Ascending aorta (tissue), 2 donors: ENCODE results near the gene ABL1. TPM values are rescaled to one million over a fixed set of nuclear protein-coding genes. Genes with fewer than 3 reads are reported as not detected.
A peak's percentile ranks its signal among the peaks of the same experiment; 100 is the strongest.

ENCODE experiments used
- DNase-seq, 2 donors: peaks; one replicate each; pipeline ENCODE4 v3.0.0-alpha.2; 2019; ENCODE audit warnings: low spot score in 2 of 2
- H3K27ac ChIP-seq, 2 donors: fragments of 200-600 bp; sonication (generic); one replicate each; pipeline ENCODE4 v1.5.1; 2016 to 2017; ENCODE audit warnings: mild to moderate bottlenecking in 1 of 2
- H3K27me3 ChIP-seq: fragments of 200-600 bp; sonication (generic); one replicate; pipeline ENCODE4 v1.5.1; 2017
- H3K36me3 ChIP-seq, 2 donors: fragments of 200-600 bp; sonication (generic); one replicate each; pipeline ENCODE4 v1.5.1; 2016
- H3K4me1 ChIP-seq, 2 donors: fragments of 200-600 bp; sonication (generic); one replicate each; pipeline ENCODE4 v1.5.1; 2016 to 2017; ENCODE audit warnings: mild to moderate bottlenecking in 1 of 2
- H3K4me3 ChIP-seq, 2 donors: fragments of 200-600 bp; sonication (generic); one replicate each; pipeline ENCODE4 v1.5.1; 2016 to 2017; ENCODE audit warnings: mild to moderate bottlenecking in 1 of 2
- H3K9me3 ChIP-seq, 2 donors: fragments of 200-600 bp; sonication (generic); one replicate each; pipeline ENCODE4 v1.5.1; 2016
- intact Hi-C: fragments of 100-400 bp; cut with DNase I; formaldehyde crosslinking; loops from one replicate; pipeline ENCODE4 v1.15.1; 2023
- total RNA-seq: library from RNA; depleted of rRNA; stranded (reverse); fragments of >200 nt; gene quantifications from one replicate; pipeline ENCODE4 v1.1.0, GENCODE V29; 2016
- TF ChIP-seq, protein P1 (sequence below), 3 experiments: fragments of 200-600 bp in 2 of 3; fragments of 450-650 bp in 1 of 3; sonication (generic) in 2 of 3; IDR thresholded peaks; one replicate each; pipeline ENCODE4 v1.5.1; 2016 to 2019; ENCODE audit warnings: antibody characterized with exemption in 3 of 3, mild to moderate bottlenecking in 1 of 3, moderate library complexity in 1 of 3

The ABL1 gene
- total RNA-seq, 1 donor from 2014 or later = 99.1 TPM

DNA sequence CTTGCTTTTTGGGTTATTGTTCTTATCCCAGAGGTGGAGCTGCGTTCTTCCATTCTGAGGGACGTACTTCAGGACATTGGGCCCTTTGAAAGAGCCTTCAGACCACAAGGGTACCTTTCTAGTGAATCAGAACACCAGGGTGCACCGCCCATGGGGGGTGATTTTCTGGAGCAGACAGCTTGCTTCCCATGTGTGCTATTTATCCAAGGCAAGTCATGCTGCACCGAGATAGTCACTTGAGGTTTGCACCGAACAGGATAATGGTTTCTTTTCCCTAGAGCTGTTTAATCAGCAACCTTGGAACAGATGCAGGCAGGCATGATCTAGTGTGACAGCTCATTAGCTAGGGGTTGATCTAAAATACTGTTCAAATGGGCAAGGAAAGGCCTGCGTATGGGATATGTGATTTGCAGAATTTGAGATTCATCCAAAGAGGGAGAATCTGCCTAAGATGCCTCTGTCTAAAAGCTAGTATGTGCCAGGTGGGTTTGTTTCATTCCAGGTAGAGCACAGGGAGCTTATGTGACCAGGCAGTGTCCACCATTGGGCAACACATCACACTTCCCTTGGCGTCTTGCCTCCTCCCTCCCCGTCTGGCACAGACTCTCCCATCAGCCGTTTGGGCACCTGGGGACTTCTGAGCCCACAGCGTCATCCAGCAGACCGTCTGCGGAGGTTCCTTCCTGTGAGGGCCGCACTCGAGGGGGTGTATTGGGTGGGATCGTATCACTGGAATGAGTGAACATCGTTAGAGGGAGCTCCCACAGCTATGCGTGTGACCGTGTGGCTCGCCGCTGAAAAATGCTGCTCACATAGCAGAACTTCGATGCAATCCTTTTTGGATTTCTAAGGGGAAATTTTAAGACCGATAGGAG is 23.0 kb downstream of the ABL1 start:
- Histone ChIP-seq H3K27ac (peak overlapping the region; percentile 77 to 80), H3K4me1 (peaks cover 17 to 42% of the 10 kb centered on the region in 2 donors), H3K36me3 (peaks cover 32 to 39% of the 10 kb centered on the region in 2 donors), H3K27me3 (no peaks in the 10 kb centered on the region), H3K9me3 (no peaks in the 10 kb centered on the region), H3K4me3 (peak overlapping the region in 1 of 2 donors; percentile 26)
- TF ChIP-seq, protein P1, sequence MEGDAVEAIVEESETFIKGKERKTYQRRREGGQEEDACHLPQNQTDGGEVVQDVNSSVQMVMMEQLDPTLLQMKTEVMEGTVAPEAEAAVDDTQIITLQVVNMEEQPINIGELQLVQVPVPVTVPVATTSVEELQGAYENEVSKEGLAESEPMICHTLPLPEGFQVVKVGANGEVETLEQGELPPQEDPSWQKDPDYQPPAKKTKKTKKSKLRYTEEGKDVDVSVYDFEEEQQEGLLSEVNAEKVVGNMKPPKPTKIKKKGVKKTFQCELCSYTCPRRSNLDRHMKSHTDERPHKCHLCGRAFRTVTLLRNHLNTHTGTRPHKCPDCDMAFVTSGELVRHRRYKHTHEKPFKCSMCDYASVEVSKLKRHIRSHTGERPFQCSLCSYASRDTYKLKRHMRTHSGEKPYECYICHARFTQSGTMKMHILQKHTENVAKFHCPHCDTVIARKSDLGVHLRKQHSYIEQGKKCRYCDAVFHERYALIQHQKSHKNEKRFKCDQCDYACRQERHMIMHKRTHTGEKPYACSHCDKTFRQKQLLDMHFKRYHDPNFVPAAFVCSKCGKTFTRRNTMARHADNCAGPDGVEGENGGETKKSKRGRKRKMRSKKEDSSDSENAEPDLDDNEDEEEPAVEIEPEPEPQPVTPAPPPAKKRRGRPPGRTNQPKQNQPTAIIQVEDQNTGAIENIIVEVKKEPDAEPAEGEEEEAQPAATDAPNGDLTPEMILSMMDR (IDR thresholded peaks at IDR 0.05) = no peak
- intact Hi-C loops = no loop called here
- peak; percentile 34 to 83 for DNase-seq

DNA sequence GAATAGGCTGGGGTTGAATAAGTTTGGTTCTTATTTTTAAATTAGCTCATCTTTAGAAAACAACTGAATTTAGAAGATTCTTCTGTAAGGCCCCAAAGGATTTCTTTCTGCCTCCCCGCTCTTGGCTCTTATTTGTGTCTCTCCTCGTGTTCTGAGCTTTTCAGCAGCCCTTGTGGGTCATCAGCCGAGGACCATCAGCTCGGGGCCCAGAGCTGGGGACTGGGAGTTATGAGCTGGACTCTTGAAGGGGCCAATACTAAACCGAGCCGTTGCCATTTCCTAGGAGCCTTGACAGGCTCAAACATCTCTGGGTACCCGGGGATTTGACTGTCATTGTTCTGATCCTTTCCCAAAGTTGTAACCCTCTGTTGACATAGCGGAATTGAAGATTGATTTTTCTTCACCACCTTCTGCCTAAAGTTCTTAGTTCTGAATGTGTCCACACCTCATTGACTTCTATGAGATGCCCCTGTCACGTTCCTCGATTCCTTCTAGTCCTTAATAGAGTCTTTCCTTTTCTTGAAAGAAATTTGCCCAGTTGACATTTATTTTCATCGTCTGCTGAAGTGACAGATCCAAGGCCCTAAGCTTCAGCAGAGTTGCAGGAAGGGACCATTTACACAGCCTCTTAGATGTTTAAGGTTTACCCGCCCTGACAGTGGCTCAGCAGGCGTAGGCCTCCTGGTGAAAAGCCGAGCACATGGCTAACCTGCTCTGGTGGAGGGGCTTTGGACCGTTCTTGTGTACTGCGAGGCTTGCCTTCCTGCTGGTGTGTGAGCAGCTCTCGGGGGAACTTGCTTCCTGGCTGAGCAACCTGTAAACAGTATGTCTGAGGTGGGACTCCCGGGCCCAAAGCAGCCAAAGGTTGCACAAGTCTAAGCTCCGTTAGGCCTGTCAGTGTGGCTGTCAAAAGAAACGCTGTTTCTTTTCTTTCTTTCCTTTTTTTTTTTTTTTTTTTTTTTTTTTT is 24.0 kb downstream of the ABL1 start:
- TF ChIP-seq, protein P1 (IDR thresholded peaks at IDR 0.05) = no peak
- no peak for DNase-seq
- H3K4me1 ChIP-seq = peaks cover 17 to 45% of the 10 kb centered on the region in 2 donors
- peaks cover 37 to 46% of the 10 kb centered on the region in 2 donors for H3K36me3 ChIP-seq
- peak overlapping the region in 1 of 2 donors; percentile 26 for H3K4me3 ChIP-seq
- intact Hi-C loops = no loop called here
- no peaks in the 10 kb centered on the region for H3K9me3 ChIP-seq
- no peaks in the 10 kb centered on the region for H3K27me3 ChIP-seq
- H3K27ac ChIP-seq = peak overlapping the region; percentile 77 to 80

DNA sequence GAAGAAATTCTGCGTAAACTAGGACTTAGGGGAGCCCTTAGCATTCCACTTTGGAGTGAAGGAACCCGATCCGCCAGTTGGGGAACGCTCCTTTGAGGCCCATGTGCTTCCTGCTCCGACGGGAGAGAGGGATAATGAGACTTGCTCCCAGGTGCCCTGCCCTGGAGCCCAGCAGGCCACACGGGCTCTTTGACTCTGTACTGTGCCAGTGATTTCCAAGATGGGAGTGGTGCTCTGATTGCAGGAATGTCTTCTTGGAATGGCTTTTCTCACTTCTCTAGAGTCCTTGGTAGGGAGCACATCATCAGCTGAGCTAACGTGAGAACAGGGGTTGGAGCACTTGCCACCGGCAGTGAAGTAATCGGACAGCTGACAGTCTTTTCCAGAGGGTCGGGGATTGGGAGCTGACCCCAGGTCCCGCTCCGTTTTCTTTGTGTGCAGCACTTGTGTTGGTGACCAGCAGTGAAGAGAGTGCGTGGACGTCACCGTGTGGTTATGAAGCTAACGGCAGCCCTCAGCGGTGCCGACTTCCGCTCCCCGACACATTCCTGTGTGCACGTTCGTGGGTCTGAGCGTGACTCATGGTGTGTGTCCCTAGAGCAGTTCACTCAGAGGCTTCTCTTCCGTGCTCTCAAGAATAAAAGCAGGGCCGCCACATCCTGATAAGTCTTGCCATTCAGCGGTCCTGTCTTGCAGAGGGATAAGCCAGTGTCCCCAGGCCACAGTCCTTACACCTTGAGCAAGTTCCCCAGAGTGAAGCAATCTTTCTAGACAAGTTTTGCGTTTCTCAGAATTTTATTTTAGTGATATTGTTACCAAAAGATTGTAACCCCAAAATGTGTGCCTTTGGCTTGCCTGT is 25.6 kb downstream of the ABL1 start:
- Histone ChIP-seq H3K4me3 (peak overlapping the region in 1 of 2 donors; percentile 4), H3K36me3 (peaks cover 33 to 44% of the 10 kb centered on the region in 2 donors), H3K9me3 (no peaks in the 10 kb centered on the region), H3K27ac (peak overlapping the region; percentile 65 to 80), H3K4me1 (peaks cover 17 to 45% of the 10 kb centered on the region in 2 donors), H3K27me3 (no peaks in the 10 kb centered on the region)
- TF ChIP-seq, protein P1 (IDR thresholded peaks at IDR 0.05) = peak; percentile 60 to 68 (median 62)
- intact Hi-C loops = loop anchor here (1.0 to 2.0 kb wide), 4 partner anchors 13 to 89 kb away; partner anchors contain the start of gene ABL1
- DNase-seq = peak; percentile 70 to 95

DNA sequence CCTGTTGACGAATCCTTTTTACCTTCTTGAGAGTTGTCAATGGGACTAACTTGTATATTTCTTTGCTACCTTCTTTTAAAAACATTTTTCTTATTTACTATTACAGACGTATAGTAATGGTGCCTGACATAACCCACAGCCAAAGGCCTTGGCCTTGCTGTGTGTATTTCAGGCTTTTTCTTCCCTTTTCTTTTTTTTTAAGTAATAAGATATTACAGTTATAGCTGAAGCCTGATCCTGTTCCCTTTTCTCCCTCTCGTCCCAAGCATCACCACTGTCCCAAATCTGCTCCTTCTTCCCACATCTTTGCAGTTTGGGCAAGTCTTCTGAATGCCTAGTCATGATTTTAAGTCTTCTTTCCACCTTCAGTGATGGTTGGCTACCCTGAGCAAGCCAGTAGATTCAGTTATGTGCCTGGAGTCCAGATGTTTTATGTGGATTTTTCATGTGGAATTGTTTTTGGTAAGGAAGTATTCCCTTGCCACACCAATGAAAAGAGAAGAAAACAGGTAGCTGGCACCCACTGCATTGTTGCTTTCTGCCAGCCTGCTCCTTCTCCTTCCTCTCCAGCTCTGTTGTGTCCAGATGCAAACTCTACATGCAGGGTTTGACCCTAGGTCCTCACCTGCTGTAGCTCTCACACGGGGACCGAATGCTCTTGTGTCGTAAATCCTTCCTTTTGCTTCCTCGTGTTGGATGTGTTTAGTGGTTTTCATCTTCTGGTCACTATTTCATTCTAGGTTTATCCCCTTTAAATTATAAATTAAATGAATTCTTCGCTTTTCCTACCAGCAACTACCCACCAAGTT is 26.5 kb downstream of the ABL1 start:
- intact Hi-C loops = loop anchor here (2.0 kb wide), 2 partner anchors 81 to 149 kb away; no protein-coding TSS in a partner anchor
- Histone ChIP-seq H3K36me3 (peaks cover 25 to 35% of the 10 kb centered on the region in 2 donors), H3K4me1 (peaks cover 17 to 48% of the 10 kb centered on the region in 2 donors), H3K27ac (peak overlapping the region; percentile 65 to 69), H3K27me3 (no peaks in the 10 kb centered on the region), H3K9me3 (no peaks in the 10 kb centered on the region), H3K4me3 (no peak overlapping the region)
- TF ChIP-seq, protein P1 (IDR thresholded peaks at IDR 0.05) = no peak
- no peak for DNase-seq
